GM18909 (cell line): ENCODE measurements around the gene TSEN15.

ENCODE experiments used
- ATAC-seq: cut with Tn5 transposase; IDR thresholded peaks from one replicate; pipeline ENCODE4 v1.9.1; 2021; ENCODE audit warnings: mild to moderate bottlenecking; ENCODE audit not compliant: unreplicated experiment, poor library complexity

TSEN15 gene

GRCh38 chr1:184050636-184051035, 894 bp upstream of the TSEN15 start:
- ATAC-seq: no peak

GRCh38 chr1:184051138-184051484, 419 bp upstream of the TSEN15 start:
- no peak for ATAC-seq

GRCh38 chr1:184052194-184052559, 647 bp downstream of the TSEN15 start:
- no peak for ATAC-seq

- no peak for ATAC-seq
Measured at GRCh38 chr1:184052750-184053149, 1.2 kb downstream of the TSEN15 start.

- no peak for ATAC-seq
Measured at GRCh38 chr1:184053881-184054280, 2.4 kb downstream of the TSEN15 start.

- ATAC-seq: no peak
Measured at GRCh38 chr1:184056921-184057555, 5.5 kb downstream of the TSEN15 start.

GRCh38 chr1:184059887-184060286, 8.4 kb downstream of the TSEN15 start:
- ATAC-seq: no peak

- no peak for ATAC-seq
Measured at GRCh38 chr1:184060316-184060715, 8.8 kb downstream of the TSEN15 start.

GRCh38 chr1:184061396-184062003, 10.0 kb downstream of the TSEN15 start:
- ATAC-seq: no peak

- ATAC-seq: no peak
Measured at GRCh38 chr1:184062640-184063286, 11.2 kb downstream of the TSEN15 start.

- ATAC-seq: no peak
Measured at GRCh38 chr1:184065559-184065958, 14.0 kb downstream of the TSEN15 start.

- no peak for ATAC-seq
Measured at GRCh38 chr1:184068354-184068753, 16.8 kb downstream of the TSEN15 start.

- no peak for ATAC-seq
Measured at GRCh38 chr1:184069675-184070074, 18.1 kb downstream of the TSEN15 start.

- no peak for ATAC-seq
Measured at GRCh38 chr1:184072376-184072775, 20.8 kb downstream of the TSEN15 start.

GRCh38 chr1:184074383-184074782, 22.9 kb downstream of the TSEN15 start:
- ATAC-seq: no peak

- peak; percentile 53 for ATAC-seq
Measured at GRCh38 chr1:184075055-184076029, 23.8 kb downstream of the TSEN15 start.

GRCh38 chr1:184078564-184079249, 27.2 kb downstream of the TSEN15 start:
- no peak for ATAC-seq

GRCh38 chr1:184080309-184080708, 28.8 kb downstream of the TSEN15 start:
- ATAC-seq: no peak

- ATAC-seq: no peak
Measured at GRCh38 chr1:184082541-184083415, 31.2 kb downstream of the TSEN15 start.
